HG03354 (cell line): ENCODE measurements around the gene RGS12.

Experiments used
- ATAC-seq: cut with Tn5 transposase; IDR thresholded peaks from one replicate; pipeline ENCODE4 v1.9.1; 2021; ENCODE audit warnings: mild to moderate bottlenecking; ENCODE audit not compliant: unreplicated experiment, poor library complexity, severe bottlenecking

Gene RGS12

GRCh38 chr4:3340700-3341083 lies 47.9 kb downstream of the RGS12 start:
- ATAC-seq: no peak

DNA sequence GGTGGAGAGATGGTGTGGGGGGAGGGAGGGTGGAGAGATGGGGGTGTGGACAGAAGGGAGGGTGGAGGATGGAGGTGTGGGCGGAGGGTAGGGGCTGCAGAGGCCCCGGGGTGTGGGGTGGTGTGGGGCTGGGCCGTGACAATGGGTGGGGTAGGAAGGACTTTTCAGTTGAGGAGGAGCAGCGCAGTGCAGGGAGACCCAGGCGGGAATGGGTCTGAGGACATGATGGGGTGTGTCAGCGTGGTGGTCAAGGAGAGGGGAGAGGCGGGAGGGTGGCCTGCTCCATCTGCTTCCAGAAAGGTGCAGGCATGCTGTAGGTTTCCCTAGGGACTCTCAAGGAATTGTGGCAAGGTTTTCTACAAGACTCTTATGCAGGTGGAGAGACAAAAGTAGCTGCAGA lies 48.9 kb downstream of the RGS12 start:
- ATAC-seq: no peak

- no peak for ATAC-seq
Observed at GRCh38 chr4:3342182-3342854, 49.5 kb downstream of the RGS12 start.
